ENCODE results near the gene IL13RA2.

Gene IL13RA2

GRCh38 chrX:114985967-114986592 is 31.3 kb downstream of the IL13RA2 start:
- no peak for DNase-seq

- DNase-seq, result no peak
These were observed 41.1 kb downstream of the IL13RA2 start for GRCh38 chrX:114976292-114976691.

- no peak for DNase-seq
These were observed 44.4 kb downstream of the IL13RA2 start for GRCh38 chrX:114973013-114973412.

GRCh38 chrX:114970806-114971205 is 46.6 kb downstream of the IL13RA2 start:
- DNase-seq, result no peak

GRCh38 chrX:114964374-114964773 is 53.0 kb downstream of the IL13RA2 start:
- DNase-seq, result no peak

- no peak for DNase-seq
These were observed 55.2 kb downstream of the IL13RA2 start for GRCh38 chrX:114962209-114962608.

- no peak for DNase-seq
These were observed 57.7 kb downstream of the IL13RA2 start for GRCh38 chrX:114959729-114960128.
